Naive thymus-derived CD4-positive, alpha-beta T cell (primary cell): Measurements from ENCODE around the gene ARHGAP9. TPM values are rescaled to one million over a fixed set of nuclear protein-coding genes. Genes with fewer than 3 reads are reported as not detected.
A peak's percentile ranks its signal among the peaks of the same experiment; 100 is the strongest.
"Not testable (repeated sequence)": the region's sequence is repeated elsewhere in the genome, so short reads cannot be mapped to it uniquely, and the experiment has no call there.

Experiments used
- ATAC-seq: fragments of 150-1000 bp; cut with Tn5 transposase; 2 replicates; pipeline ENCODE4 v1.10.0; 2021; ENCODE audit warnings: mild to moderate bottlenecking, moderate library complexity
- CTCF ChIA-PET: fragments of 350-600 bp; sonication (Branson Sonifier 250); formaldehyde crosslinking; loops from one replicate; lab custom pipeline; 2021; ENCODE audit warnings: antibody characterized with exemption; lab: Charles Lee
- POLR2A ChIA-PET: fragments of 350-600 bp; sonication (Branson Sonifier 250); formaldehyde crosslinking; loops from one replicate; lab custom pipeline; 2021; ENCODE audit warnings: antibody characterized with exemption, inconsistent platforms; lab: Charles Lee
- DNase-seq, 9 donors: peaks; one replicate each; pipeline versions ENCODE4 v3.0.0 to v3.0.0-alpha.2; 2020 to 2022; ENCODE audit warnings: mixed read lengths in 1 of 9
- H3K27ac ChIP-seq: one replicate; pipeline ENCODE4 v1.7.0; 2013; ENCODE audit warnings: mild to moderate bottlenecking, low read depth, low read length, moderate library complexity
- H3K27me3 ChIP-seq, 2 donors: one replicate each; pipeline ENCODE4 v1.7.0; 2013; ENCODE audit warnings: low read length in 2 of 2, mild to moderate bottlenecking in 2 of 2, moderate library complexity in 2 of 2; ENCODE audit not compliant: control insufficient read depth in 2 of 2, insufficient read depth in 2 of 2
- H3K36me3 ChIP-seq, 3 experiments: 1 replicate in 2 of 3; 2 replicates in 1 of 3; pipeline ENCODE4 v1.7.0; 2013; ENCODE audit warnings: low read length in 3 of 3, mild to moderate bottlenecking in 3 of 3, moderate library complexity in 1 of 3; ENCODE audit not compliant: insufficient read depth in 3 of 3, control insufficient read depth in 2 of 3
- H3K4me1 ChIP-seq, 2 donors: one replicate each; pipeline ENCODE4 v1.7.0; 2013; ENCODE audit warnings: low read length in 2 of 2, mild to moderate bottlenecking in 2 of 2, moderate library complexity in 1 of 2; ENCODE audit not compliant: control insufficient read depth in 2 of 2, insufficient read depth in 2 of 2
- H3K4me3 ChIP-seq: 2 replicates; pipeline ENCODE4 v1.7.0; 2013; ENCODE audit warnings: mild to moderate bottlenecking, low read length
- H3K9me3 ChIP-seq, 3 experiments: 1 replicate in 2 of 3; 2 replicates in 1 of 3; pipeline ENCODE4 v1.7.0; 2013; ENCODE audit warnings: low read length in 3 of 3; ENCODE audit not compliant: control insufficient read depth in 2 of 3
- H3K27ac Mint-ChIP-seq, 9 donors: one replicate each; pipeline ENCODE4 v1.8.0; 2020 to 2022; ENCODE audit warnings: mixed read lengths in 9 of 9, mild to moderate bottlenecking in 8 of 9, moderate library complexity in 5 of 9, inconsistent platforms in 2 of 9
- H3K27me3 Mint-ChIP-seq, 5 donors: one replicate each; pipeline ENCODE4 v1.8.0; 2021 to 2022; ENCODE audit warnings: mixed read lengths in 5 of 5, mild to moderate bottlenecking in 1 of 5
- H3K36me3 Mint-ChIP-seq, 5 donors: one replicate each; pipeline ENCODE4 v1.8.0; 2020 to 2022; ENCODE audit warnings: mixed read lengths in 5 of 5, mild to moderate bottlenecking in 3 of 5, inconsistent platforms in 1 of 5
- H3K4me1 Mint-ChIP-seq, 7 donors: one replicate each; pipeline ENCODE4 v1.8.0; 2020 to 2022; ENCODE audit warnings: mixed read lengths in 7 of 7, mild to moderate bottlenecking in 3 of 7, inconsistent platforms in 1 of 7
- H3K4me3 Mint-ChIP-seq, 10 donors: one replicate each; pipeline ENCODE4 v1.8.0; 2020 to 2022; ENCODE audit warnings: mild to moderate bottlenecking in 10 of 10, mixed read lengths in 10 of 10, moderate library complexity in 6 of 10, inconsistent platforms in 2 of 10
- H3K9me3 Mint-ChIP-seq, 11 donors: one replicate each; pipeline ENCODE4 v1.8.0; 2020 to 2022; ENCODE audit warnings: mixed read lengths in 11 of 11, mild to moderate bottlenecking in 4 of 11, inconsistent platforms in 1 of 11, moderate library complexity in 1 of 11
- intact Hi-C, 2 donors: fragments of 100-400 bp; cut with micrococcal nuclease; formaldehyde crosslinking; loops; one replicate each; pipeline ENCODE4 v1.15.1; 2023
- polyA plus RNA-seq, 2 donors: library from polyadenylated mRNA; unstranded; fragments of 300-500 nt; fragmentation: Illumina TruSeq; gene quantifications; one replicate each; pipeline ENCODE4 v1.2.3, GENCODE V29; 2021
- total RNA-seq, 6 experiments: library from RNA in 5 of 6; stranded (reverse) in 5 of 6; gene quantifications; 1 replicate in 5 of 6; 2 replicates in 1 of 6; pipeline ENCODE4 v1.2.3 and lab custom pipeline; 2021 to 2026

The ARHGAP9 gene
- total and polyA plus RNA-seq, 7 experiments from 2014 or later: 198 to 366 (median 329) TPM

DNA sequence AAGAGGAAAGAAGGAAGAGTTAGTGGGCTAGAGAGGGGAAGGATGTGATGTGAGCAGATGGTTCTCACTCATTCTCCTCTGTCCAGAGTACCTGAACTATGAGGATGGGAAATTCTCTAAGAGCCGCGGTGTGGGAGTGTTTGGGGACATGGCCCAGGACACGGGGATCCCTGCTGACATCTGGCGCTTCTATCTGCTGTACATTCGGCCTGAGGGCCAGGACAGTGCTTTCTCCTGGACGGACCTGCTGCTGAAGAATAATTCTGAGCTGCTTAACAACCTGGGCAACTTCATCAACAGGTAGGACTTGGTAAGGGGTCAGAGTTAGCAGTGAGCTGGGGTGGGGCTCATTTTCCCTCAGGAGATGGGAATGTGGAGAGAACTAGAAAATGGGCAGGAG is 33.0 kb upstream of the ARHGAP9 start:
- DNase-seq (no peak), ATAC-seq (no peak)
- H3K36me3 Mint-ChIP-seq: peaks cover 5 to 43% (median 36%) of the 10 kb centered on the region in 5 donors
- Histone ChIP-seq H3K4me1 (no peaks in the 10 kb centered on the region), H3K36me3 (peaks cover 24 to 84% (median 27%) of the 10 kb centered on the region in 3 experiments), H3K9me3 (no peaks in the 10 kb centered on the region), H3K4me3 (no peak overlapping the region), H3K27me3 (no peaks in the 10 kb centered on the region), H3K27ac (no peak overlapping the region)
- H3K4me1 Mint-ChIP-seq: peaks cover 5 to 25% (median 8%) of the 10 kb centered on the region in 7 donors
- no peaks in the 10 kb centered on the region for H3K27me3 Mint-ChIP-seq
- no peaks in the 10 kb centered on the region for H3K9me3 Mint-ChIP-seq
- H3K27ac Mint-ChIP-seq: peak overlapping the region in 7 of 9 donors; percentile 60 to 75 (median 67)
- intact Hi-C loops: no loop called here
- POLR2A ChIA-PET: interaction anchor here (0.6 to 0.8 kb wide), 4 partner anchors 8 to 235 kb away, joined by 3 to 4 read pairs (median 4); partner anchors contain the start of genes ARHGAP9, DDIT3 and MARS1
- CTCF ChIA-PET: interaction anchor here (1.0 kb wide), 1 partner anchor 53 kb away, joined by 3 read pairs; no protein-coding TSS in a partner anchor
- peak overlapping the region in 1 of 10 donors; percentile 47 for H3K4me3 Mint-ChIP-seq

- ATAC-seq: no peak
- Mint-ChIP-seq H3K27me3 (no peaks in the 10 kb centered on the region), H3K27ac (peak overlapping the region; percentile 37 to 83 (median 63)), H3K36me3 (peaks cover under 1 to 43% (median 29%) of the 10 kb centered on the region in 5 donors), H3K4me3 (no peak overlapping the region), H3K4me1 (peaks cover 0 to 16% (median under 1%) of the 10 kb centered on the region in 7 donors), H3K9me3 (no peaks in the 10 kb centered on the region)
- Histone ChIP-seq H3K27ac (peak overlapping the region; percentile 6), H3K9me3 (no peaks in the 10 kb centered on the region), H3K4me1 (no peaks in the 10 kb centered on the region), H3K27me3 (no peaks in the 10 kb centered on the region), H3K36me3 (peaks cover 24 to 77% (median 27%) of the 10 kb centered on the region in 3 experiments), H3K4me3 (no peak overlapping the region)
- intact Hi-C loops: no loop called here
- ChIA-PET POLR2A (interaction anchor here (0.6 to 0.7 kb wide), 5 partner anchors 9 to 405 kb away, joined by 4 to 5 read pairs (median 4); partner anchors contain the start of genes DDIT3 and MARS1), CTCF (interaction anchor here (1.0 to 1.2 kb wide), 3 partner anchors 35 to 52 kb away, joined by 3 to 4 read pairs (median 3); no protein-coding TSS in a partner anchor)
- no peak for DNase-seq
Observed at GRCh38 chr12:57511588-57512325, 32.1 kb upstream of the ARHGAP9 start.

DNA sequence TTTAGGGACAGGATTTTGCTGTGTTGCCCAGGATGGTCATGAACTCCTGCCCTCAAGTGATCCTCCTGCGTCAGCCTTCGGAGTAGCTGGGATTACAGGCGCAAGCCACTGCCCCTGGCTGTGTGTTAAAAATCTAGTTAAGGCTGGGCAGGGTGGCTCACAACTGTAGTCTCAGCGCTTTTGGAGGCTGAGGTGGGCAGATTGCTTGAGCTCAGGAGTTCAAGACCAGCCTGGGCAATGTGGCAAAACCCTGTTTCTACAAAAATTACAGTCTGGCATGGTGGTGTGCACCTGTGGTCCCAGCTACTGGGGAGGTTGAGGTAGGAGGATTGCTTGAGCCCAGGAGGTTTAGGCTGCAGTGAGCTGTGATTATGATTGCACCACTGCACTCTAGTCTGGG is 31.5 kb upstream of the ARHGAP9 start:
- Mint-ChIP-seq H3K27me3 (no peaks in the 10 kb centered on the region), H3K4me1 (peaks cover 0 to 10% (median 0%) of the 10 kb centered on the region in 7 donors), H3K9me3 (no peaks in the 10 kb centered on the region), H3K4me3 (no peak overlapping the region), H3K36me3 (peaks cover 0 to 42% (median 26%) of the 10 kb centered on the region in 5 donors), H3K27ac (peak overlapping the region in 3 of 9 donors; percentile 21 to 68 (median 63))
- H3K27ac ChIP-seq: no peak overlapping the region
- H3K36me3 ChIP-seq: peaks cover 27 to 76% (median 29%) of the 10 kb centered on the region in 3 experiments
- ChIA-PET POLR2A (interaction anchor here (0.7 kb wide), 3 partner anchors 9 to 404 kb away, joined by 3 to 5 read pairs (median 4); partner anchors contain the start of gene DDIT3), CTCF (interaction anchor here (1.2 kb wide), 2 partner anchors 34 to 45 kb away, joined by 3 to 4 read pairs; no protein-coding TSS in a partner anchor)
- ATAC-seq: no peak
- H3K9me3 ChIP-seq: no peaks in the 10 kb centered on the region
- no peaks in the 10 kb centered on the region for H3K4me1 ChIP-seq
- no peak overlapping the region for H3K4me3 ChIP-seq
- intact Hi-C loops: no loop called here
- H3K27me3 ChIP-seq: no peaks in the 10 kb centered on the region
- no peak for DNase-seq

- H3K9me3 ChIP-seq, CTCF ChIA-PET, H3K4me1 ChIP-seq, H3K4me1 Mint-ChIP-seq, H3K4me3 Mint-ChIP-seq, H3K27me3 Mint-ChIP-seq, H3K4me3 ChIP-seq, DNase-seq, ATAC-seq, H3K27me3 ChIP-seq, intact Hi-C loops, H3K27ac Mint-ChIP-seq, H3K27ac ChIP-seq, H3K9me3 Mint-ChIP-seq, POLR2A ChIA-PET: not testable (repeated sequence)
- H3K36me3 ChIP-seq: peaks cover 11 to 71% (median 21%) of the 10 kb centered on the region in 3 experiments
- peaks cover 0 to 34% (median 23%) of the 10 kb centered on the region in 5 donors for H3K36me3 Mint-ChIP-seq
Observed at GRCh38 chr12:57507796-57508195, 28.1 kb upstream of the ARHGAP9 start.

GRCh38 chr12:57506541-57506940 is 26.9 kb upstream of the ARHGAP9 start:
- intact Hi-C loops, H3K4me1 ChIP-seq, H3K4me1 Mint-ChIP-seq, H3K4me3 ChIP-seq, H3K9me3 Mint-ChIP-seq, ATAC-seq, H3K27me3 Mint-ChIP-seq, DNase-seq, H3K27me3 ChIP-seq, H3K4me3 Mint-ChIP-seq, H3K27ac ChIP-seq, H3K9me3 ChIP-seq: not testable (repeated sequence)
- POLR2A ChIA-PET: interaction anchor here (0.6 to 1.4 kb wide), 3 partner anchors 8 to 29 kb away, joined by 3 to 8 read pairs (median 4); no protein-coding TSS in a partner anchor
- Mint-ChIP-seq H3K36me3 (peaks cover 0 to 30% (median 19%) of the 10 kb centered on the region in 5 donors), H3K27ac (peak overlapping the region in 1 of 9 donors; percentile 41)
- CTCF ChIA-PET: interaction anchor here (0.6 kb wide), 1 partner anchor 121 kb away, joined by 3 read pairs; no protein-coding TSS in a partner anchor
- H3K36me3 ChIP-seq: peaks cover 10 to 68% (median 14%) of the 10 kb centered on the region in 3 experiments

DNA sequence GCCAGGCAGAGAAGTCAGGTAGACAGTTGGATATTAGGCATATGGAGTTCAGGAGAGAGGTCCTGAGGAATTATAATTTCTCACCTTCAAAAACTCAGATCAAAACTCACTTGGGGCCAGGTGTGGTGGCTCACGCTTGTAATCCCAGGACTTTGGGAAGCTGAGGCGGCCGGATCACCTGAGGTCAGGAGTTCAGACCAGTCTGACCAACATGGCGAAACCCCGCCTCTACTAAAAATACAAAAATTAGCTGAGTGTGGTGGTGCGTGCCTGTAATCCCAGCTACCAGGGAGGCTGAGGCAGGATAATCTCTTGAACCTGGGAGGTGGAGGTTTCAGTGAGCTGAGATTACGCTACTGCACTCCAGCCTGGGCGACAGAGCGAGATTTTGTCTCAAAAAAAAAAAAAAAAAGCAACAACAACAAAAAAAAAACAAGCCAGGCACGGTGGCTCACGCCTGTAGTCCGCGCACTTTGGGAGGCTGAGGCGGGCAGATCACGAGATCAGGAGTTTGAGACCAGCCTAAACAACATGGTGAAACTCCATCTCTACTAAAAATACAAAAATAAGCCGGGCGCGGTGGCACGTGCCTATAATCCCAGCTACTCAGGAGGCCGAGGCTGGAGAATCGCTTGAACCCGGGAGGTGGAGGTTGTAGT is 22.8 kb upstream of the ARHGAP9 start:
- H3K27me3 Mint-ChIP-seq, H3K27ac ChIP-seq, intact Hi-C loops, H3K27me3 ChIP-seq, H3K4me3 ChIP-seq, H3K9me3 Mint-ChIP-seq, H3K4me1 ChIP-seq, H3K9me3 ChIP-seq, DNase-seq, ATAC-seq, H3K4me3 Mint-ChIP-seq: not testable (repeated sequence)
- Mint-ChIP-seq H3K27ac (peak overlapping the region in 3 of 9 donors; percentile 16 to 59 (median 53)), H3K4me1 (peaks cover 0 to 11% (median 2%) of the 10 kb centered on the region in 7 donors), H3K36me3 (peaks cover 9 to 50% (median 26%) of the 10 kb centered on the region in 5 donors)
- ChIA-PET POLR2A (interaction anchor here (0.7 to 2.3 kb wide), 4 partner anchors 13 to 25 kb away, joined by 3 to 6 read pairs (median 3); partner anchors contain the start of genes ARHGAP9 and DDIT3), CTCF (interaction anchor here (0.6 to 2.7 kb wide), 4 partner anchors 21 to 130 kb away, joined by 3 to 9 read pairs (median 5); partner anchors contain the start of gene B4GALNT1)
- peaks cover 19 to 74% (median 22%) of the 10 kb centered on the region in 3 experiments for H3K36me3 ChIP-seq
